Activated effector memory CD4-positive, alpha-beta T cell treated with anti-CD3 and anti-CD28 coated beads, Interleukin-2, amount 50 U/mL, for 16 hours (primary cell): ENCODE data around the gene PCBD2.

ENCODE experiments used
- DNase-seq: peaks from one replicate; pipeline ENCODE4 v3.0.0-alpha.2; 2020

The PCBD2 gene

DNA sequence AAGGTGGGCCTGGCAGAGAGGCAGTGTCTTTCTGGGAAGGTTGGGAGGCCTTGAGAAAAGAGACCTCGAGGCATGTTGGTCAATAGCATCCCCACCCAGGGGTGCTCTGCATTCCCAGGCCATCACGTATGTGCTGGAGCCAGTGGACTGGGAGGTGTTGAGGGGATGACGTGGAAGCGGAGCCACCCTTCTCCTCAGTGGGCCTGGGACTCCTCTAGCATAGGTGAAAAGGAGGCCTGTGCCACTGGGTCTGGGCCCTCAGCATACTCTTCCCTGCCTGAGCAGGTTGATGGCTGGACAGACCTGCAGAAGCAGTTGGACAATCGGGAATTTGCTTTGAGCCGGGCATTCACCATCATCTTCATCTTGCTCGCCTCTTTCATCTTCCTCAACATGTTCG is 103.6 kb downstream of the PCBD2 start:
- no peak for DNase-seq

DNA sequence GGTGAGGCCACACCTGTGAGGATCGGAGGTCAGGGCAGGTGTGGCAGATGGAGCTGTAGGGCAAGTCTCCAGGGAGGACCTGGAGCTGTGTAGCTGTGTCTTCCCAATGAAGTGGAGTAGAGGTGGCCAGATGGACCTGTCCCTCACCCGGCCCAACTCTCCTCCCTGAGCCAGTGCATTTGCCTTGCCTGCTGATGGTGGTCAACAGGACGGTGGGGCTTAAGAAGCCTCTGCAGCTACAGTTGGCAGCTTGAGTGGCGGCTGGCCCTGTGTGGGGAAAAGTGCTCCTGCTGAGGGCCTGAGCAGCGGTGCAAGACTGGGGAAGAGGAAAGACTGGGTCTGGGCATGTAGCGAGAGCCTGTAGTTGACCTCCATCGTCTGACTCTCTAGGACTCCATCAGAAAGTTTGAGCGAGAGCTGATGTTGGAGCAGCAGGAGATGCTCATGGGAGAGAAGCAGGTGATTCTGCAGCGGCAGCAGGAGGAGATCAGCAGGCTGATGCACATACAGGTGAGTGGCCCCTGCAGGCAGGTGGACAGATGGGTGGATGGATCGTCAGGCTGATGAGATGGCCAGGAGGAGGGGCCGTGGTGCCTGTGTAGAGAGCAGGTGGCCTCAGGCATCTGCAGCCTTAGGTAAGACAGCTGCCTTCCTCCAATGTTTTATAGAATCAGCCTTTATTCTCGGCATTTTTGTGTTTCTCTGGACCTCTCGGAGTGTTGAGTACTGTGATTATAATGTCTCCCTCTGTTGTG is 104.2 kb downstream of the PCBD2 start:
- DNase-seq, result no peak

DNA sequence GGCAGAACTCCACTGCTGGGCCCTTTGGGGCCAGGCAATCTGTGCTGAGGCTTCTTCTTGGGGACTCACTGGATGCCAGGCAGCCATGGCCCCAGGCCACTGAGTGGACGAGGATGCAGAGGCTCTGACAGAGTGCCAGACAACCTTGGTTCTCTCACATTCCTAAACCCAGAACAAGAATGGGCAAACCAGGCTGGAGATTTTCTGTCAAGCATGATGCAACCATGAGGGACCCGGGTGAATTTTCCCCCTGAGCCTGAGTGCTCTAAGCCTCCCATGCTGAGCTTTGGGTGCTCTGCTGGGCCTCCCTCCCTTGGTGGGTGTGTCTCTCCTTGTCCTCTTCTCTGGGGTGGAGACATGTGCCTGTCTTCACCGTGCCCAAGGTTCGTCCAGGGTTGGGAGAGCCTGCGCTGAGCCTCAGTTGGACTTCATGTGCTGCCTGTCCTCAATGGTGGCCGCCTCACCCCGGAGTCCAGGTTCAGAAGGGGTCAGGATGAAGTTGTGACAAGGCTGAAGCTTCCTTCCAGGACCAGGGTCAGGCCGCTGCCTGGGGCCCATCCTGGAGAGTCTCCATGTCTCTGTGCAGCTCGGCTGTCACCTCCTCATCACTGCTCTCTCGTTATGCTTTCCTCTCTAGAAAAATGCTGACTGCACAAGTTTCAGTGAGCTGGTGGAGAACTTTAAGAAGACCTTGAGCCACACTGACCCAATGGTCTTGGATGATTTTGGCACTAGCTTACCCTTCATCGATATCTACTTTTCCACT is 105.0 kb downstream of the PCBD2 start:
- no peak for DNase-seq

DNA sequence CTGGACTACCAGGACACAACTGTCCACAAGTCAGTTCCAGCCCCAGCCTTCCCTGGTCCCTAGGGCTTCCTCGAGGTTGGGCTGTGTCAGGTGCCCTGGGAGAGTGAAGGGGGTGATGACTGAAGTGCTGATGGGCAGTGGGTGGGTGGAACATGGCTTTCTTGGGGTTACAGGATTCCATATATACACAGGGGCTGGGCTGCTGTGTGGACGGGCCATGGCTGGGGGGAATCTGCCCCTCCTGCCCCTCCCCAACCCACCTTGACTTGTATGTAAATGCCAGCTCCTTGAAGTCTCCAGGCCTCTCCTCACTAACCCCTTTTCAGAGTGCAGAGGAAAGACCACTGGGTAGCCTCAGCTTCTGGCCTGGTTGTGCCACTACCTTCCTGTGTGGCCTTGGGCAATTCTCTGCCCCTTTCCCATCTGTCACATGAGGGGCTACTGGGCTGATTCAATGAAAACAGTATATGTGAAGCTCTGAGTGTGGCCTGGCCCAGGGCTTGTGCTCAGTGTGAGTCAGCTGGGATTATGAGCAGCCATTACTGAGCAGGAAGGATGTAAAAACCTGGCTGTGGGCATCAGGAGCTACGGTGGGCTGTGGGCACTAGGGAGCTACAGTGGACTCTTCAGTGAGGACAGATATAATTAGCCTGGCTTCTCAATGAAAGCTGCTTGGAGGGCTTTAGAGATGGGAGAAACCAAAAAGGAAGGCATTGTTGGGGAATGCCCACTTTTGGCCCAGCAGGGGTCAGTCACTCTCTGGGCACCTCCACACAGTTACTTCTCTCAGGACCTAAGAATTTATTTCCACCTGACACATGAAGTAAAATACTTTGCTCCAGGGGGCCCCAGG is 105.8 kb downstream of the PCBD2 start:
- no peak for DNase-seq

DNA sequence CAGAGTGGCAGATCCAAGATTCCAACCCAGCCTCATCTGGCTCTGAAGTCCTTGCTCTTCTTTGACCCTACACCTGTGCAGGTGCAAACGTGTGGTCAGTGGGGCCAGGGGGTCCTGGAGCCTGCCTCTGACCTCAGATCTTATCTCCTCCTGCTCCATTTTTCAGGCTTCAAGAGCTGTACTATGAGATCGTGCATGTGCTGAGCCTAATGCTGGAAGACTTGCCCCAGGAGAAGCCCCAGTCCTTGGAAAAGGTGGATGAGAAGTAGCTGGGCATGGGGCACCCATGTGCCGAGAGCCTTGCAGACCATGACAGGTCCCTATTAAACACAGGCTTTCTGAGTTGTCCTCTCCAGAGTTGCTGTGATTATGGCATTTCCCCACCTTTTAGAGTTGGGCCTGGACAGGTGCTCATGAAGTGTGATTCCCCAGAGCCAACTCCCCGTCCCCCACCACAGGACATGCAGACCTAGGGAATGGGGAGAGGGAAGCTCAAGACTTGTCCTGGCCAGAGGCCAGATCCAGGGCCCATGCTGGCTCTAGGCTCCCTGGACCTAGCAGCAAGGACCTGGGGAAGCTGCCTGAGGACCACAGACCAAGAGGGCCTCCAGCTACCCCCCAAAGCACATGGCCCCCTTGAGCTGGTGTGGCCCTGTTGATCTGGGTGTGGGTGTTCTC is 106.6 kb downstream of the PCBD2 start:
- DNase-seq, result no peak

DNA sequence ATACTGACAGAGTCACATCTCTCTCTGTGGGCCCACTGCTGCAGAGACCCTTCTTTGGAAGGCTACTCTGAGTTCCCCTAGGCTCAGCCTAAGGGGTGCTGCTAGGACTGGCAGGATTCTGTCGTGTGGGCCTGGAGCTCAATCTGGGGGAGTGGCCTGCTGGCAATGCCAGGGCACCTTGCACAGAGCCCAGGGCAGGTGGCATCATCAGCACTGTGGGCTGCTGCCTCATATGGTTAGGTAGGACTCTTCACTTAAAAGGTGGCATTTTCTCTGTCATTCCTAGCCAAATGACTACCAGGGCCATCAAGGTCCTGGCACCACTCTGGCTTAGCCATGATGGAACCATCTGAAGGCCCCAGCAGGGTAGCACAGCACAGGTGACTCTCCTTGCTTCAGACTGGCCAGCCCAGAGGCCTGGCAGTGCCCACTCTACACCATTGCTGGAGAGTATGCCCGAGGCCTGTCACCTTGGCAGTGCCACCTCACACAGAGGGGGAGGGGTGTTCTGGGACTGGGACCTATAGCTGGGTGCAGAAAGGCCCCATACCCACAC is 107.2 kb downstream of the PCBD2 start:
- DNase-seq, result no peak
